ENCODE measurements around the gene CDKAL1.

DNA sequence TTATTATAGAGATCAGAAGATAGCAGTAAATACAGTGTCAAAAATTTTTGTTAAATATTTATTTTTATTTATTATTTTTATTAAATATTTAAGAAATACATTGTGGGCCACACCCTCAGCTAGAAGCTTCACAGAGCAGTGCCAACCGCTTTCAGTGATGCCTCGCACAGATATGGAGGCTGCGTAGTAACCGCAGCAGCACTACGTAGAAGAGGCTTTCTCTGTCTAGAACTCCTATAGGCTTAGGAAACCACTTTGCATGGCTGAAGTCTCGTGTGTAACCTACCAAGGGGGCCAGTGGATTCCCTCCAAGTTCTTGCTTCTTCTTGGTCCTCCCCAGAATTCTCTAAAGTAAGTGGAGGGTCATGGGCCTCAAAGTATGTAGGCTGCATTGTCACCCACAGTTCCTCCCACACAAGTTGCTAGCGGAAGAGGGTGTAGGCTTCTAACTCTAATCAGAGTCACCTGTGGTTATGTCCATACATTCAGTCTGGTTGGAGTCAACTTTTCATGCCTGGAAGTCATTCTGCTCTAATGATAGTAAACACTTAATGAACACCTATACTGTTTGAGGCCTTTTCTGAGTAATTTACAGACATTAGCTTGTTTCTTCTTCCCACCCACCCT is 285.6 kb downstream of the CDKAL1 start:
- TF ChIP-seq YY1 (IDR thresholded peaks at IDR 0.05; ENCODE audit: insufficient read depth, insufficient read length) (no peak), SUZ12 (IDR thresholded peaks at IDR 0.05; ENCODE audit: extremely low read depth, insufficient read depth, insufficient read length) (no peak), ZNF274 (IDR thresholded peaks at IDR 0.05; ENCODE audit: low read depth, low read length) (no peak)
